HepG2 (cell line): ENCODE results near the gene CSNK2A1. TPM values are rescaled to one million over a fixed set of nuclear protein-coding genes. Genes with fewer than 3 reads are reported as not detected.

Experiments
- CENPX ChIP-seq: sonication (generic); formaldehyde crosslinking; IDR thresholded peaks from 2 replicates; pipeline ENCODE4 v1.9.0; 2021; ENCODE audit warnings: mild to moderate bottlenecking, missing genetic modification reagents, moderate library complexity
- CHCHD3 ChIP-seq: sonication (generic); formaldehyde crosslinking; IDR thresholded peaks from 2 replicates; pipeline ENCODE4 v1.8.0; 2022; ENCODE audit warnings: mild to moderate bottlenecking, missing genetic modification reagents, moderate library complexity
- FOXC1 ChIP-seq: sonication (generic); formaldehyde crosslinking; IDR thresholded peaks from 2 replicates; pipeline ENCODE4 v1.8.0; 2022; ENCODE audit warnings: mild to moderate bottlenecking, missing genetic modification reagents, borderline replicate concordance
- KAT2B ChIP-seq: fragments of 150-350 bp; IDR thresholded peaks from 2 replicates; pipeline ENCODE4 v1.6.1; 2014; ENCODE audit warnings: low read depth, low read length, borderline replicate concordance
- MYNN ChIP-seq: sonication (generic); formaldehyde crosslinking; IDR thresholded peaks from 2 replicates; pipeline ENCODE4 v1.4.0; 2020; ENCODE audit warnings: mild to moderate bottlenecking, low read depth, missing genetic modification reagents
- NFATC3 ChIP-seq: sonication (generic); formaldehyde crosslinking; IDR thresholded peaks from 2 replicates; pipeline ENCODE4 v1.5.1; 2020; ENCODE audit warnings: mild to moderate bottlenecking, missing genetic modification reagents
- POGK ChIP-seq: sonication (generic); formaldehyde crosslinking; conservative IDR thresholded peaks from 2 replicates; pipeline ENCODE4 v1.8.0; 2022; ENCODE audit warnings: mild to moderate bottlenecking, moderate library complexity, missing genetic modification reagents
- RFXANK ChIP-seq: IDR thresholded peaks from 2 replicates; pipeline ENCODE4 v1.6.1; 2016
- ZBTB1 ChIP-seq: sonication (generic); formaldehyde crosslinking; IDR thresholded peaks from 2 replicates; pipeline ENCODE4 v1.4.0; 2020; ENCODE audit warnings: missing genetic modification reagents, borderline replicate concordance
- ZBTB43 ChIP-seq: sonication (generic); formaldehyde crosslinking; conservative IDR thresholded peaks from 2 replicates; pipeline ENCODE4 v1.4.0; 2020; ENCODE audit warnings: missing genetic modification reagents
- ZKSCAN5 ChIP-seq: sonication (generic); formaldehyde crosslinking; IDR thresholded peaks from 2 replicates; pipeline ENCODE4 v1.5.1; 2020; ENCODE audit warnings: mild to moderate bottlenecking, missing genetic modification reagents
- ZNF18 ChIP-seq: sonication (generic); formaldehyde crosslinking; IDR thresholded peaks from 2 replicates; pipeline ENCODE4 v1.8.0; 2022; ENCODE audit warnings: mild to moderate bottlenecking, missing genetic modification reagents; ENCODE audit not compliant: insufficient replicate concordance
- ZNF30 ChIP-seq: sonication (generic); formaldehyde crosslinking; IDR thresholded peaks from 2 replicates; pipeline ENCODE4 v1.5.0; 2020; ENCODE audit warnings: mild to moderate bottlenecking, missing genetic modification reagents
- ZNF589 ChIP-seq: sonication (generic); formaldehyde crosslinking; conservative IDR thresholded peaks from 2 replicates; pipeline ENCODE4 v1.8.0; 2022; ENCODE audit warnings: mild to moderate bottlenecking, moderate library complexity, missing genetic modification reagents
- ZNF629 ChIP-seq: sonication (generic); formaldehyde crosslinking; conservative IDR thresholded peaks from 2 replicates; pipeline ENCODE4 v1.5.0; 2020; ENCODE audit warnings: missing genetic modification reagents
- polyA plus RNA-seq, 8 experiments: library from polyadenylated mRNA; depleted of rRNA in 3 of 8; stranded (reverse) in 7 of 8; unstranded in 1 of 8; fragments of >200 nt; fragmentation: Illumina TruSeq in 4 of 8; extraction: Trizol in 4 of 8; gene quantifications; 2 replicates each; pipeline versions ENCODE4 v1.2.1 to v1.2.3, GENCODE V29; 2011 to 2016; ENCODE audit warnings: low read depth in 4 of 8, missing spikeins in 1 of 8, mixed read lengths in 1 of 8; ENCODE audit not compliant: insufficient read depth in 1 of 8
- total RNA-seq, 5 experiments: library from RNA; depleted of rRNA; stranded (reverse); fragments of >200 nt; fragmentation: Illumina TruSeq; extraction: Trizol; gene quantifications; 2 replicates each; pipeline ENCODE4 v1.2.3, GENCODE V29; 2016; ENCODE audit warnings: low read depth in 1 of 5
- TF ChIP-seq, protein P1 (sequence below): sonication (generic); formaldehyde crosslinking; IDR thresholded peaks from 2 replicates; pipeline ENCODE4 v1.8.0; 2022; ENCODE audit warnings: missing genetic modification reagents, mild to moderate bottlenecking, inconsistent platforms, borderline replicate concordance
- TF ChIP-seq, protein P2 (sequence below): sonication (generic); formaldehyde crosslinking; IDR thresholded peaks from 2 replicates; pipeline ENCODE4 v1.4.0; 2020; ENCODE audit warnings: mild to moderate bottlenecking, missing genetic modification reagents, borderline replicate concordance
- TF ChIP-seq, protein P3 (sequence below): IDR thresholded peaks from 2 replicates; pipeline ENCODE4 v1.6.1; 2016; ENCODE audit warnings: missing biosample characterization, missing genetic modification reagents, low read depth

Gene CSNK2A1
- total and polyA plus RNA-seq, 2 of the 13 experiments (the other 11 are each of a cell fraction or from before 2014, with no cell fraction given), result 153 to 231 TPM

- TF ChIP-seq, protein P1, sequence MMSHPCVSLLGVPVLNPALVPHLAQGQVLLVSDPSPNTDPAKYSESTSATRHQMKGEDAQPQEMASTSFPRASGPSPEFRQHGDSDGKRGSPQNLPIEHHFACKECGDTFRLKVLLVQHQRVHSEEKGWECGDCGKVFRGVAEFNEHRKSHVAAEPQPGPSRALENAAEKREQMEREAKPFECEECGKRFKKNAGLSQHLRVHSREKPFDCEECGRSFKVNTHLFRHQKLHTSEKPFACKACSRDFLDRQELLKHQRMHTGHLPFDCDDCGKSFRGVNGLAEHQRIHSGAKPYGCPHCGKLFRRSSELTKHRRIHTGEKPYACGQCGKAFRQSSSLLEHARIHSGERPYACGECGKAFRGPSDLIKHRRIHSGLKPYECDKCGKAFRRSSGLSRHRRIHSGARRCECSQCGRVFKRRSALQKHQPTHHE, result peak; percentile 85; the same call in 1 of the 2 replicates
- TF ChIP-seq ZBTB1 (CRISPR knock-in tag), result peak; percentile 54; the same call in 1 of the 2 replicates
- TF ChIP-seq CHCHD3, result 0 out of 2 replicates have a peak, but pooled peaks have one; percentile 91
- no peak; the same call in 1 of the 2 replicates for TF ChIP-seq MYNN
- peak; percentile 62; the same call in 1 of the 2 replicates for TF ChIP-seq ZNF589 (CRISPR knock-in tag)
- TF ChIP-seq ZKSCAN5 (CRISPR knock-in tag), result no peak
- TF ChIP-seq ZBTB43 (CRISPR knock-in tag), result peak; percentile 68
- TF ChIP-seq KAT2B, result no peak
- TF ChIP-seq, protein P2, sequence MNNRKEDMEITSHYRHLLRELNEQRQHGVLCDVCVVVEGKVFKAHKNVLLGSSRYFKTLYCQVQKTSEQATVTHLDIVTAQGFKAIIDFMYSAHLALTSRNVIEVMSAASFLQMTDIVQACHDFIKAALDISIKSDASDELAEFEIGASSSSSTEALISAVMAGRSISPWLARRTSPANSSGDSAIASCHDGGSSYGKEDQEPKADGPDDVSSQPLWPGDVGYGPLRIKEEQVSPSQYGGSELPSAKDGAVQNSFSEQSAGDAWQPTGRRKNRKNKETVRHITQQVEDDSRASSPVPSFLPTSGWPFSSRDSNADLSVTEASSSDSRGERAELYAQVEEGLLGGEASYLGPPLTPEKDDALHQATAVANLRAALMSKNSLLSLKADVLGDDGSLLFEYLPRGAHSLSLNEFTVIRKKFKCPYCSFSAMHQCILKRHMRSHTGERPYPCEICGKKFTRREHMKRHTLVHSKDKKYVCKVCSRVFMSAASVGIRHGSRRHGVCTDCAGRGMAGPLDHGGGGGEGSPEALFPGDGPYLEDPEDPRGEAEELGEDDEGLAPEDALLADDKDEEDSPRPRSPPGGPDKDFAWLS (CRISPR knock-in tag), result no peak; the same call in 1 of the 2 replicates
- TF ChIP-seq ZNF18 (CRISPR knock-in tag), result peak; percentile 77
- TF ChIP-seq NFATC3 (CRISPR knock-in tag), result no peak
- peak; percentile 76; the same call in 1 of the 2 replicates for TF ChIP-seq ZNF30 (CRISPR knock-in tag)
- TF ChIP-seq CENPX, result no peak
- TF ChIP-seq ZNF629 (CRISPR knock-in tag), result peak; percentile 47
- peak; percentile 81 for TF ChIP-seq POGK (CRISPR knock-in tag)
- TF ChIP-seq RFXANK (CRISPR knock-in tag), result peak; percentile 68; the same call in 1 of the 2 replicates
- TF ChIP-seq, protein P3, sequence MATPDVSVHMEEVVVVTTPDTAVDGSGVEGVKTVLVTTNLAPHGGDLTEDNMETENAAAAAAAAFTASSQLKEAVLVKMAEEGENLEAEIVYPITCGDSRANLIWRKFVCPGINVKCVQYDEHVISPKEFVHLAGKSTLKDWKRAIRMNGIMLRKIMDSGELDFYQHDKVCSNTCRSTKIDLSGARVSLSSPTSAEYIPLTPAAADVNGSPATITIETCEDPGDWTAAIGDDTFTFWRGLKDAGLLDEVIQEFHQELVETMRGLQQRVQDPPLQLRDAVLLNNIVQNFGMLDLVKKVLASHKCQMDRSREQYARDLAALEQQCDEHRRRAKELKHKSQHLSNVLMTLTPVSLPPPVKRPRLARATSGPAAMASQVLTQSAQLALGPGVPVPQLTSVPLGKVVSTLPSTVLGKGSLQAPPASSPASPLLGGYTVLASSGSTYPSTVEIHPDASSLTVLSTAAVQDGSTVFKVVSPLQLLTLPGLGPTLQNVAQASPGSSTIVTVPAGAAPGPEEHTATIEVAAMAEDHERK (CRISPR knock-in tag), result no peak
- TF ChIP-seq FOXC1 (CRISPR knock-in tag), result peak; percentile 98; the same call in 1 of the 2 replicates
Measured at GRCh38 chr20:543369-544152, at the start of gene CSNK2A1 (continued).
